Neutrophil (primary cell): Measurements from ENCODE around the gene TOPBP1.
"Not testable (repeated sequence)": the region's sequence is repeated elsewhere in the genome, so short reads cannot be mapped to it uniquely, and the experiment has no call there.

Experiments used
- H3K27ac ChIP-seq: fragments of 200-600 bp; sonication (generic); 2 replicates; pipeline ENCODE4 v1.5.1; 2016; ENCODE audit warnings: mild to moderate bottlenecking, moderate library complexity
- H3K27me3 ChIP-seq: fragments of 200-600 bp; sonication (generic); 2 replicates; pipeline ENCODE4 v1.6.0; 2016; ENCODE audit warnings: mild to moderate bottlenecking
- H3K36me3 ChIP-seq: fragments of 200-600 bp; sonication (generic); 2 replicates; pipeline ENCODE4 v1.5.1; 2017
- H3K4me1 ChIP-seq, 2 experiments: fragments of 200-600 bp in 1 of 2; sonication (generic) in 1 of 2; 1 replicate in 1 of 2; 2 replicates in 1 of 2; pipeline versions ENCODE4 v1.5.1 to v1.6.1; 2013 to 2016; ENCODE audit warnings: low read depth in 1 of 2, low read length in 1 of 2, mild to moderate bottlenecking in 1 of 2, moderate library complexity in 1 of 2; ENCODE audit not compliant: control insufficient read depth in 1 of 2, insufficient read depth in 1 of 2
- H3K4me3 ChIP-seq, 2 experiments: fragments of 200-600 bp in 1 of 2; sonication (generic) in 1 of 2; 1 replicate in 1 of 2; 2 replicates in 1 of 2; pipeline ENCODE4 v1.5.1; 2013 to 2016; ENCODE audit warnings: low read depth in 1 of 2, low read length in 1 of 2, mild to moderate bottlenecking in 1 of 2, moderate library complexity in 1 of 2
- H3K9me3 ChIP-seq: fragments of 200-600 bp; sonication (generic); 2 replicates; pipeline ENCODE4 v1.5.1; 2016
- TF ChIP-seq, protein P1 (sequence below): fragments of 200-600 bp; sonication (generic); IDR thresholded peaks from 2 replicates; pipeline ENCODE4 v1.5.1; 2016; ENCODE audit warnings: antibody characterized with exemption

TOPBP1 gene

DNA sequence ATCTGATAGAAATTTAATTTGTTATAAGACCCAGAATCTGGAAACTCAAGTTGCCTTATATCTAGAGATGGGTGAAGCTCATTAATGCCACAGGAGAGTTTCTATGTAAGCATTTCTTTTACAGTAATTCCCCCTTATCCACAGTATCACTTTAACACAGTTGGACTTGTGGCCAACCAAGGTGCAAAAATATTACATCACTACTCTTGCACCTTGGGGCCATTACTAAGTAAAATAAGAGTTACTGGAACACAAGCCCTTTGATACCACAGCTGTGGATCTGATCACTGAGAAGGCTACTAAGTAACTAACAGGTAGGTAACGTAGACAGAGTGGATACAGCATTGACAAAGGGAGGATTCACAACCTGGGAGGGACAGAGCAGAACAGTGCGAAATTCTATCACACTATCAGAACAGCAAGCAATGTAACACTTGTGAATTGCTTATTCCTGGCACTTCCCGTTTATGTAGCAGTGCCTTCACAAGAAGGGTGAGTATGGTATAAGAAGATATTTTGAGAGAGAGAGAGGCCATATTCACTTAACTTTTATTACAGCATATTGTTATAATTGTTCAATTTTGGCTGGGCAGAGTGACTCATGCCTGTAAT, 33.9 kb upstream of the TOPBP1 start:
- Histone ChIP-seq H3K27ac (no peak overlapping the region), H3K4me1 (no peaks in the 10 kb centered on the region), H3K27me3 (no peaks in the 10 kb centered on the region), H3K36me3 (no peaks in the 10 kb centered on the region), H3K4me3 (no peak overlapping the region), H3K9me3 (no peaks in the 10 kb centered on the region)
- TF ChIP-seq, protein P1, sequence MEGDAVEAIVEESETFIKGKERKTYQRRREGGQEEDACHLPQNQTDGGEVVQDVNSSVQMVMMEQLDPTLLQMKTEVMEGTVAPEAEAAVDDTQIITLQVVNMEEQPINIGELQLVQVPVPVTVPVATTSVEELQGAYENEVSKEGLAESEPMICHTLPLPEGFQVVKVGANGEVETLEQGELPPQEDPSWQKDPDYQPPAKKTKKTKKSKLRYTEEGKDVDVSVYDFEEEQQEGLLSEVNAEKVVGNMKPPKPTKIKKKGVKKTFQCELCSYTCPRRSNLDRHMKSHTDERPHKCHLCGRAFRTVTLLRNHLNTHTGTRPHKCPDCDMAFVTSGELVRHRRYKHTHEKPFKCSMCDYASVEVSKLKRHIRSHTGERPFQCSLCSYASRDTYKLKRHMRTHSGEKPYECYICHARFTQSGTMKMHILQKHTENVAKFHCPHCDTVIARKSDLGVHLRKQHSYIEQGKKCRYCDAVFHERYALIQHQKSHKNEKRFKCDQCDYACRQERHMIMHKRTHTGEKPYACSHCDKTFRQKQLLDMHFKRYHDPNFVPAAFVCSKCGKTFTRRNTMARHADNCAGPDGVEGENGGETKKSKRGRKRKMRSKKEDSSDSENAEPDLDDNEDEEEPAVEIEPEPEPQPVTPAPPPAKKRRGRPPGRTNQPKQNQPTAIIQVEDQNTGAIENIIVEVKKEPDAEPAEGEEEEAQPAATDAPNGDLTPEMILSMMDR, result no peak

- no peaks in the 10 kb centered on the region for H3K4me1 ChIP-seq
- H3K9me3 ChIP-seq, result no peaks in the 10 kb centered on the region
- no peaks in the 10 kb centered on the region for H3K27me3 ChIP-seq
- H3K36me3 ChIP-seq, result no peaks in the 10 kb centered on the region
- TF ChIP-seq, protein P1, result no peak
- H3K4me3 ChIP-seq, result no peak overlapping the region
- no peak overlapping the region for H3K27ac ChIP-seq
Observed at GRCh38 chr3:133694288-133695268, 32.8 kb upstream of the TOPBP1 start.

DNA sequence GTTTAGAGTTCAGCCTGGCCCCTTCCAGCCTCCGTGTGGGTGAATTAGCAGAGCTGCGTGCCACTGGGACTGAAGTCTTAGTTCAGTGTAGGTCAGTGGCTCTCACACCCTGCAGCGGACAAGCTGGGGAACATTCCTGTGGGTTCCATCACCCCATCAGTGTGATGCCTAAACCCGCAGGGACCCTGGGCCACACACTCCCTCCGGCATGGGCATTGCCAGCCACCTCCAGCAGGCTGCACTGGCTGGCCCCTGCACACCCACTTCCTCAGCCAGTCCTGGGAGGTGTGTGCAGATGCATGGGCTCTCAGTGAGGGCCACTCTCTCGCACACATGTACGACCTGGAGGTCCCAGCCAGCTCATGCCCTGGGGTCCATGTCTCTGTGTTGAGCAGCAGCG, 32.1 kb upstream of the TOPBP1 start:
- Histone ChIP-seq H3K9me3 (no peaks in the 10 kb centered on the region), H3K4me3 (no peak overlapping the region), H3K36me3 (no peaks in the 10 kb centered on the region), H3K27ac (no peak overlapping the region), H3K27me3 (no peaks in the 10 kb centered on the region), H3K4me1 (no peaks in the 10 kb centered on the region)
- TF ChIP-seq, protein P1, result no peak

GRCh38 chr3:133692759-133693158, 31.0 kb upstream of the TOPBP1 start:
- TF ChIP-seq, protein P1, result no peak
- Histone ChIP-seq H3K4me3 (no peak overlapping the region), H3K27me3 (peaks cover 5% of the 10 kb centered on the region), H3K4me1 (no peaks in the 10 kb centered on the region), H3K36me3 (no peaks in the 10 kb centered on the region), H3K27ac (no peak overlapping the region), H3K9me3 (no peaks in the 10 kb centered on the region)

DNA sequence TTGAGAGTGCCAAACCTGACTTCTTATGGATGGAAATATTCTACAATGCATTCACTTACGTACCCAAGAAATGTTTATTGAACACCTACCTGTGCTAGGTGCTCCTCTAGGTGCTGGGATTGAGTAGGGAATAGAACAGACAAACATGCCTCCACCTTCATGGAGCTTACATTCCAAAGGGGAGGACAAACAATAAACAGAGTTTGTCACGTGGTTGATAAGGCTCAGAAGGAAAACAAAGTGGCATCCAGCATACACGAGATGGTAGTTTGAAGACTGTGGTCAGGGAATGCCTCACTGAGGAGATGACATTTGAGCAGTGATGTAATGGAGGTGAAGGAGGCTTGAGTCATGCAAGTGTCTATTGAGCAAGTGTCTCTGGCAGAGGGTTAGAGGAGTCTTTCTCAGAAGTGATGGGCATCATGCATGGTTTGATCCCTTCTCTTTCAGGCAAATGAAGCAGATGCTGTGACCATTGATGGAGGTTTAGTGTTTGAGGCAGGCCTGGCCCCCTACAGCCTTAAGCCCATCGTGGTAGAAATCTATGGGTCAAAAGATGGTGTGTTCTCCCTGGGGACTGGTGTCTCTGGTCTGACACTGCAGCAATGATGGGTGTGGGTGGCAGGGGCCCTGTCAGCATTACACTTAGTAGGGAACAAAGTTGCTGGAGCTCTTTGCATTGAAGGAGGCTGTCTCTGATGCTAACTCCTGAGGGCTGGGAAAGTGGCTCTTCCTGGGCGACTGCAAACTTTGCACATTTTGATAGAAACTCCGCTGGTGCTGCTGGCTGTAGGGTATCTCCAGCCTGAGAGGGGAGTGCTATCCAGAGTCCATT, 29.7 kb upstream of the TOPBP1 start:
- H3K4me1 ChIP-seq, result no peaks in the 10 kb centered on the region
- peaks cover 9% of the 10 kb centered on the region for H3K27me3 ChIP-seq
- H3K27ac ChIP-seq, result no peak overlapping the region
- H3K36me3 ChIP-seq, result no peaks in the 10 kb centered on the region
- H3K4me3 ChIP-seq, result no peak overlapping the region
- TF ChIP-seq, protein P1, result no peak
- H3K9me3 ChIP-seq, result no peaks in the 10 kb centered on the region

- H3K27me3 ChIP-seq, result peaks cover 51% of the 10 kb centered on the region
- not testable (repeated sequence) for H3K36me3 ChIP-seq, H3K4me1 ChIP-seq
Observed at GRCh38 chr3:133677993-133678392, 16.3 kb upstream of the TOPBP1 start.

More at GRCh38 chr3:133677993-133678392, 16.3 kb upstream of the TOPBP1 start:
- not testable (repeated sequence) for H3K4me3 ChIP-seq, H3K27ac ChIP-seq, H3K9me3 ChIP-seq
